GM23338 (cell line): ENCODE data around the gene PACC1. TPM values are rescaled to one million over a fixed set of nuclear protein-coding genes. Genes with fewer than 3 reads are reported as not detected.
"Not testable (repeated sequence)": the region's sequence is repeated elsewhere in the genome, so short reads cannot be mapped to it uniquely, and the experiment has no call there.

Source experiments
- ATAC-seq: fragments of 200-7000 bp; cut with Tn5 transposase; 3 replicates; pipeline ENCODE4 v1.9.1; 2020
- DNase-seq: peaks from one replicate; pipeline ENCODE4 v3.0.0-alpha.2; 2015; ENCODE audit warnings: low spot score
- H2AFZ ChIP-seq: fragments of 200-600 bp; sonication (generic); 2 replicates; pipeline ENCODE4 v1.8.0; 2016; ENCODE audit warnings: antibody characterized with exemption, mild to moderate bottlenecking, moderate library complexity
- H3F3A ChIP-seq: fragments of 200-600 bp; sonication (generic); replicated peaks from 2 replicates; pipeline ENCODE4 v1.8.0; 2017; ENCODE audit warnings: antibody characterized with exemption, mixed run types, low read depth
- H3K27ac ChIP-seq: fragments of 200-600 bp; sonication (generic); 2 replicates; pipeline ENCODE4 v1.6.1; 2016; ENCODE audit warnings: low read depth
- H3K27me3 ChIP-seq: fragments of 200-600 bp; sonication (generic); 2 replicates; pipeline ENCODE4 v1.8.0; 2016; ENCODE audit warnings: mild to moderate bottlenecking, mixed run types, moderate library complexity; ENCODE audit not compliant: insufficient read depth
- H3K36me3 ChIP-seq: fragments of 200-600 bp; sonication (generic); 2 replicates; pipeline ENCODE4 v1.8.0; 2016; ENCODE audit warnings: mild to moderate bottlenecking; ENCODE audit not compliant: insufficient read depth
- H3K4me1 ChIP-seq: fragments of 200-600 bp; sonication (generic); 2 replicates; pipeline ENCODE4 v1.8.0; 2016; ENCODE audit warnings: mild to moderate bottlenecking, moderate library complexity; ENCODE audit not compliant: insufficient read depth
- H3K4me2 ChIP-seq: fragments of 200-600 bp; sonication (generic); 2 replicates; pipeline ENCODE4 v1.7.1; 2017; ENCODE audit warnings: mixed run types
- H3K4me3 ChIP-seq: fragments of 200-600 bp; sonication (generic); 2 replicates; pipeline ENCODE4 v1.6.1; 2016; ENCODE audit warnings: mixed run types
- H3K79me2 ChIP-seq: fragments of 200-600 bp; sonication (generic); replicated peaks from 2 replicates; pipeline ENCODE4 v1.8.0; 2017; ENCODE audit warnings: mild to moderate bottlenecking; ENCODE audit not compliant: insufficient read depth
- H3K9me2 ChIP-seq: fragments of 200-600 bp; sonication (generic); 2 replicates; pipeline ENCODE4 v1.8.0; 2017; ENCODE audit not compliant: insufficient read depth
- H4K20me1 ChIP-seq: fragments of 200-600 bp; sonication (generic); replicated peaks from 2 replicates; pipeline ENCODE4 v1.8.0; 2017; ENCODE audit warnings: mild to moderate bottlenecking; ENCODE audit not compliant: insufficient read depth
- H3K27ac Mint-ChIP-seq: 2 replicates; pipeline ENCODE4 v1.8.0; 2020; ENCODE audit warnings: inconsistent platforms, mild to moderate bottlenecking, moderate library complexity, mixed read lengths
- H3K27me3 Mint-ChIP-seq: 3 replicates; pipeline ENCODE4 v1.8.0; 2022; ENCODE audit warnings: low read depth, mild to moderate bottlenecking, moderate library complexity, mixed read lengths, inconsistent platforms; ENCODE audit not compliant: insufficient read depth, poor library complexity
- H3K36me3 Mint-ChIP-seq: 3 replicates; pipeline ENCODE4 v1.8.0; 2021; ENCODE audit warnings: low read depth, mild to moderate bottlenecking, inconsistent platforms, moderate library complexity, mixed read lengths
- H3K4me1 Mint-ChIP-seq: 3 replicates; pipeline ENCODE4 v1.8.0; 2020; ENCODE audit warnings: mild to moderate bottlenecking, inconsistent platforms, mixed read lengths
- H3K4me3 Mint-ChIP-seq: 3 replicates; pipeline ENCODE4 v1.8.0; 2021; ENCODE audit warnings: moderate library complexity, mild to moderate bottlenecking, inconsistent platforms, mixed read lengths
- H3K9me3 Mint-ChIP-seq: 3 replicates; pipeline ENCODE4 v1.8.0; 2020; ENCODE audit warnings: moderate library complexity, mild to moderate bottlenecking, inconsistent platforms, mixed read lengths
- EZH2 ChIP-seq: fragments of 200-600 bp; sonication (generic); IDR thresholded peaks from one replicate; pipeline ENCODE4 v1.8.0; 2017; ENCODE audit warnings: antibody characterized with exemption, mild to moderate bottlenecking, low read depth; ENCODE audit not compliant: unreplicated experiment
- EZH2phosphoT487 ChIP-seq: fragments of 200-600 bp; sonication (generic); IDR thresholded peaks from one replicate; pipeline ENCODE4 v1.8.1; 2018; ENCODE audit warnings: antibody characterized with exemption; ENCODE audit not compliant: unreplicated experiment
- JUNB ChIP-seq: IDR thresholded peaks from one replicate; pipeline ENCODE4 v1.6.1; 2016; ENCODE audit warnings: antibody characterized with exemption; ENCODE audit not compliant: unreplicated experiment
- NANOG ChIP-seq: IDR thresholded peaks from 2 replicates; pipeline ENCODE4 v1.6.1; 2016; ENCODE audit warnings: antibody characterized with exemption, borderline replicate concordance
- POLR2AphosphoS5 ChIP-seq: IDR thresholded peaks from 2 replicates; pipeline ENCODE4 v1.6.1; 2016; ENCODE audit warnings: antibody characterized with exemption, low read depth
- REST ChIP-seq: IDR thresholded peaks from one replicate; pipeline ENCODE4 v1.6.1; 2018; ENCODE audit warnings: antibody characterized with exemption; ENCODE audit not compliant: unreplicated experiment
- STAT1 ChIP-seq: IDR thresholded peaks from one replicate; pipeline ENCODE4 v1.6.1; 2016; ENCODE audit warnings: antibody characterized with exemption; ENCODE audit not compliant: unreplicated experiment
- ZNF114 ChIP-seq: fragments of 250-450 bp; sonication (Bioruptor Pico); IDR thresholded peaks from 2 replicates; pipeline ENCODE4 v1.5.0; 2020; ENCODE audit warnings: mild to moderate bottlenecking, moderate library complexity
- ZNF331 ChIP-seq: fragments of 250-450 bp; sonication (Bioruptor Pico); IDR thresholded peaks from 2 replicates; pipeline ENCODE4 v1.5.0; 2020; ENCODE audit warnings: low read depth, mild to moderate bottlenecking, moderate library complexity
- polyA plus RNA-seq: library from polyadenylated mRNA; unstranded; fragments of >200 nt; fragmentation: Nextera tagmentation; extraction: Ambion mirVana; gene quantifications from 2 replicates; pipeline ENCODE4 v1.2.1, GENCODE V29; 2016
- total RNA-seq: library from RNA; depleted of rRNA; stranded (reverse); fragments of >200 nt; shearing (Covaris generic); gene quantifications from 2 replicates; pipeline ENCODE4 v1.2.3, GENCODE V29; 2014
- TF ChIP-seq, protein P1 (sequence below): IDR thresholded peaks from 2 replicates; pipeline ENCODE4 v1.6.1; 2016; ENCODE audit warnings: antibody characterized with exemption
- TF ChIP-seq, protein P2 (sequence below), 2 experiments: fragments of 200-600 bp in 1 of 2; sonication (generic) in 1 of 2; conservative IDR thresholded peaks; 2 replicates each; pipeline versions ENCODE4 v1.5.1 to v1.6.1; 2016 to 2017; ENCODE audit warnings: antibody characterized with exemption in 2 of 2, low read depth in 2 of 2, mild to moderate bottlenecking in 2 of 2, moderate library complexity in 1 of 2

The PACC1 gene
- total and polyA plus RNA-seq, 2 experiments from 2014 or later, result 17.1 to 18.0 TPM

DNA sequence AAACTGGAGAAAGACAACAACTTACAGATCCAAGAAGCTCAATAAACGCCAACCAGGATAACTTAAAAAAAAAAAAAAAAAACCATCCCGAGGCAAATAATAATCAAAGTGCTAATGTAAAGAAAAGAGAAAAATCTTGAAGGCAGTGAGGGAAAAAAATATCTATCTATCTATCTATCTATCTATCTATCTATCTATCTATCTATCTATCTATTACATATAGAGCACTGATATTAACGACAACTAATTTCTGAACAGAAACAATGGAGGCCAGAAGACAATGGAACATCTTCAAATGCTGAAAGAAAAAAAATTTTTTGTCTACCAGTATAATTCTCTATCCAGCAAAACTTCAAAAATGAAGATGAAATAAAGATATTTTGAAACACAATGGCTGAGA, 18.0 kb downstream of the PACC1 start (continued):
- TF ChIP-seq, protein P1, sequence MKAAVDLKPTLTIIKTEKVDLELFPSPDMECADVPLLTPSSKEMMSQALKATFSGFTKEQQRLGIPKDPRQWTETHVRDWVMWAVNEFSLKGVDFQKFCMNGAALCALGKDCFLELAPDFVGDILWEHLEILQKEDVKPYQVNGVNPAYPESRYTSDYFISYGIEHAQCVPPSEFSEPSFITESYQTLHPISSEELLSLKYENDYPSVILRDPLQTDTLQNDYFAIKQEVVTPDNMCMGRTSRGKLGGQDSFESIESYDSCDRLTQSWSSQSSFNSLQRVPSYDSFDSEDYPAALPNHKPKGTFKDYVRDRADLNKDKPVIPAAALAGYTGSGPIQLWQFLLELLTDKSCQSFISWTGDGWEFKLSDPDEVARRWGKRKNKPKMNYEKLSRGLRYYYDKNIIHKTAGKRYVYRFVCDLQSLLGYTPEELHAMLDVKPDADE, result no peak
- TF ChIP-seq POLR2AphosphoS5 (no peak), REST (no peak), JUNB (no peak), ZNF331 (no peak)

GRCh38 chr1:212395678-212396437, 18.8 kb downstream of the PACC1 start:
- not testable (repeated sequence) for H3K27me3 ChIP-seq, H3K4me2 ChIP-seq, H3K4me3 Mint-ChIP-seq, H2AFZ ChIP-seq, H4K20me1 ChIP-seq, H3F3A ChIP-seq, DNase-seq, H3K4me1 Mint-ChIP-seq, H3K27ac ChIP-seq, ATAC-seq, H3K9me2 ChIP-seq, H3K4me1 ChIP-seq, H3K4me3 ChIP-seq, H3K27me3 Mint-ChIP-seq, H3K27ac Mint-ChIP-seq
- H3K36me3 ChIP-seq, result peaks cover 28% of the 10 kb centered on the region
- peaks cover 71% of the 10 kb centered on the region for H3K79me2 ChIP-seq
- Mint-ChIP-seq H3K9me3 (peaks cover 53% of the 10 kb centered on the region), H3K36me3 (peaks cover 83% of the 10 kb centered on the region)

- Histone ChIP-seq H3K4me3 (no peak overlapping the region), H3K27me3 (no peaks in the 10 kb centered on the region), H4K20me1 (no peaks in the 10 kb centered on the region), H3K4me1 (no peaks in the 10 kb centered on the region), H3K9me2 (no peaks in the 10 kb centered on the region), H3K79me2 (peaks cover 51% of the 10 kb centered on the region), H3K4me2 (no peak overlapping the region), H3K36me3 (peaks cover 40% of the 10 kb centered on the region), H3F3A (no peaks in the 10 kb centered on the region), H3K27ac (no peak overlapping the region), H2AFZ (no peak overlapping the region)
- peaks cover 9% of the 10 kb centered on the region for H3K27me3 Mint-ChIP-seq
- no peaks in the 10 kb centered on the region for H3K4me1 Mint-ChIP-seq
- no peak overlapping the region for H3K27ac Mint-ChIP-seq
- no peak for ATAC-seq
- peaks cover 48% of the 10 kb centered on the region for H3K9me3 Mint-ChIP-seq
- H3K36me3 Mint-ChIP-seq, result peaks cover 86% of the 10 kb centered on the region
- no peak for DNase-seq
- H3K4me3 Mint-ChIP-seq, result no peak overlapping the region
- no peak for TF ChIP-seq NANOG
- no peak for TF ChIP-seq EZH2
- TF ChIP-seq ZNF114 (CRISPR knock-in tag), result no peak
- no peak for TF ChIP-seq STAT1
- TF ChIP-seq, protein P2, sequence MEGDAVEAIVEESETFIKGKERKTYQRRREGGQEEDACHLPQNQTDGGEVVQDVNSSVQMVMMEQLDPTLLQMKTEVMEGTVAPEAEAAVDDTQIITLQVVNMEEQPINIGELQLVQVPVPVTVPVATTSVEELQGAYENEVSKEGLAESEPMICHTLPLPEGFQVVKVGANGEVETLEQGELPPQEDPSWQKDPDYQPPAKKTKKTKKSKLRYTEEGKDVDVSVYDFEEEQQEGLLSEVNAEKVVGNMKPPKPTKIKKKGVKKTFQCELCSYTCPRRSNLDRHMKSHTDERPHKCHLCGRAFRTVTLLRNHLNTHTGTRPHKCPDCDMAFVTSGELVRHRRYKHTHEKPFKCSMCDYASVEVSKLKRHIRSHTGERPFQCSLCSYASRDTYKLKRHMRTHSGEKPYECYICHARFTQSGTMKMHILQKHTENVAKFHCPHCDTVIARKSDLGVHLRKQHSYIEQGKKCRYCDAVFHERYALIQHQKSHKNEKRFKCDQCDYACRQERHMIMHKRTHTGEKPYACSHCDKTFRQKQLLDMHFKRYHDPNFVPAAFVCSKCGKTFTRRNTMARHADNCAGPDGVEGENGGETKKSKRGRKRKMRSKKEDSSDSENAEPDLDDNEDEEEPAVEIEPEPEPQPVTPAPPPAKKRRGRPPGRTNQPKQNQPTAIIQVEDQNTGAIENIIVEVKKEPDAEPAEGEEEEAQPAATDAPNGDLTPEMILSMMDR (conservative IDR thresholded peaks at IDR 0.05; ENCODE audit: low read depth in 2 of 2), result no peak
- no peak for TF ChIP-seq REST
- no peak for TF ChIP-seq EZH2phosphoT487
These were observed 25.5 kb downstream of the PACC1 start for GRCh38 chr1:212388985-212389716.
